Fibroblast of villous mesenchyme (primary cell): ENCODE results near the gene TTC28. TPM values are rescaled to one million over a fixed set of nuclear protein-coding genes. Genes with fewer than 3 reads are reported as not detected.

Source experiments
- DNase-seq: peaks from one replicate; pipeline ENCODE4 v3.0.0-alpha.2; 2010; ENCODE audit warnings: low read depth
- H3K4me3 ChIP-seq: 2 replicates; pipeline ENCODE4 v1.5.1; 2011; ENCODE audit warnings: low read depth, mild to moderate bottlenecking, low read length
- CTCF ChIP-seq: IDR thresholded peaks from 2 replicates; pipeline ENCODE4 v1.5.1; 2012; ENCODE audit warnings: low read depth, mild to moderate bottlenecking, low read length; ENCODE audit not compliant: insufficient read depth
- total RNA-seq: library from RNA; depleted of rRNA; stranded (reverse); fragments of >200 nt; gene quantifications from 2 replicates; pipeline ENCODE4 v1.2.3, GENCODE V29; 2012

TTC28 gene
- total RNA-seq, 1 donor: 23.3 TPM

GRCh38 chr22:28601915-28602314 lies 77.7 kb downstream of the TTC28 start:
- DNase-seq: no peak
- TF ChIP-seq CTCF: no peak
- no peak overlapping the region for H3K4me3 ChIP-seq

GRCh38 chr22:28600546-28601143 lies 79.0 kb downstream of the TTC28 start:
- no peak overlapping the region for H3K4me3 ChIP-seq
- DNase-seq: peak; percentile 72
- peak; percentile 40 for TF ChIP-seq CTCF

GRCh38 chr22:28599693-28600092 lies 79.9 kb downstream of the TTC28 start:
- no peak for DNase-seq
- no peak for TF ChIP-seq CTCF
- H3K4me3 ChIP-seq: no peak overlapping the region

- DNase-seq: no peak
- H3K4me3 ChIP-seq: no peak overlapping the region
- no peak for TF ChIP-seq CTCF
Observed at GRCh38 chr22:28597665-28598064, 82.0 kb downstream of the TTC28 start.

GRCh38 chr22:28594797-28595462 lies 84.7 kb downstream of the TTC28 start:
- peak; percentile 78 for DNase-seq
- H3K4me3 ChIP-seq: no peak overlapping the region
- peak; percentile 75 for TF ChIP-seq CTCF

- no peak for DNase-seq
- H3K4me3 ChIP-seq: no peak overlapping the region
- TF ChIP-seq CTCF: no peak
Observed at GRCh38 chr22:28594076-28594796, 85.4 kb downstream of the TTC28 start.
